ENCODE measurements around the gene ADGRG3.

ADGRG3 gene

DNA sequence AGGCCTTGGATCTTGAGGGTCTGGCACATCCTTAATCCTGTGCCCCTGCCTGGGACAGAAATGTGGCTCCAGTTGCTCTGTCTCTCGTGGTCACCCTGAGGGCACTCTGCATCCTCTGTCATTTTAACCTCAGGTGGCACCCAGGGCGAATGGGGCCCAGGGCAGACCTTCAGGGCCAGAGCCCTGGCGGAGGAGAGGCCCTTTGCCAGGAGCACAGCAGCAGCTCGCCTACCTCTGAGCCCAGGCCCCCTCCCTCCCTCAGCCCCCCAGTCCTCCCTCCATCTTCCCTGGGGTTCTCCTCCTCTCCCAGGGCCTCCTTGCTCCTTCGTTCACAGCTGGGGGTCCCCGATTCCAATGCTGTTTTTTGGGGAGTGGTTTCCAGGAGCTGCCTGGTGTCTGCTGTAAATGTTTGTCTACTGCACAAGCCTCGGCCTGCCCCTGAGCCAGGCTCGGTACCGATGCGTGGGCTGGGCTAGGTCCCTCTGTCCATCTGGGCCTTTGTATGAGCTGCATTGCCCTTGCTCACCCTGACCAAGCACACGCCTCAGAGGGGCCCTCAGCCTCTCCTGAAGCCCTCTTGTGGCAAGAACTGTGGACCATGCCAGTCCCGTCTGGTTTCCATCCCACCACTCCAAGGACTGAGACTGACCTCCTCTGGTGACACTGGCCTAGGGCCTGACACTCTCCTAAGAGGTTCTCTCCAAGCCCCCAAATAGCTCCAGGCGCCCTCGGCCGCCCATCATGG lies 4.0 kb upstream of the ADGRG3 start:
- Histone ChIP-seq H3K4me1 (no peaks in the 10 kb centered on the region), H3K27me3 (no peaks in the 10 kb centered on the region), H3K4me3 (ENCODE audit: low read depth, low read length) (no peak overlapping the region), H3K9me3 (no peaks in the 10 kb centered on the region), H3K36me3 (no peaks in the 10 kb centered on the region)
- TF ChIP-seq, protein P1, sequence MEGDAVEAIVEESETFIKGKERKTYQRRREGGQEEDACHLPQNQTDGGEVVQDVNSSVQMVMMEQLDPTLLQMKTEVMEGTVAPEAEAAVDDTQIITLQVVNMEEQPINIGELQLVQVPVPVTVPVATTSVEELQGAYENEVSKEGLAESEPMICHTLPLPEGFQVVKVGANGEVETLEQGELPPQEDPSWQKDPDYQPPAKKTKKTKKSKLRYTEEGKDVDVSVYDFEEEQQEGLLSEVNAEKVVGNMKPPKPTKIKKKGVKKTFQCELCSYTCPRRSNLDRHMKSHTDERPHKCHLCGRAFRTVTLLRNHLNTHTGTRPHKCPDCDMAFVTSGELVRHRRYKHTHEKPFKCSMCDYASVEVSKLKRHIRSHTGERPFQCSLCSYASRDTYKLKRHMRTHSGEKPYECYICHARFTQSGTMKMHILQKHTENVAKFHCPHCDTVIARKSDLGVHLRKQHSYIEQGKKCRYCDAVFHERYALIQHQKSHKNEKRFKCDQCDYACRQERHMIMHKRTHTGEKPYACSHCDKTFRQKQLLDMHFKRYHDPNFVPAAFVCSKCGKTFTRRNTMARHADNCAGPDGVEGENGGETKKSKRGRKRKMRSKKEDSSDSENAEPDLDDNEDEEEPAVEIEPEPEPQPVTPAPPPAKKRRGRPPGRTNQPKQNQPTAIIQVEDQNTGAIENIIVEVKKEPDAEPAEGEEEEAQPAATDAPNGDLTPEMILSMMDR (IDR thresholded peaks at IDR 0.05; ENCODE audit: low read depth, low read length) = peak; percentile 26; the same call in 1 of the 2 replicates
- no peak for DNase-seq

DNA sequence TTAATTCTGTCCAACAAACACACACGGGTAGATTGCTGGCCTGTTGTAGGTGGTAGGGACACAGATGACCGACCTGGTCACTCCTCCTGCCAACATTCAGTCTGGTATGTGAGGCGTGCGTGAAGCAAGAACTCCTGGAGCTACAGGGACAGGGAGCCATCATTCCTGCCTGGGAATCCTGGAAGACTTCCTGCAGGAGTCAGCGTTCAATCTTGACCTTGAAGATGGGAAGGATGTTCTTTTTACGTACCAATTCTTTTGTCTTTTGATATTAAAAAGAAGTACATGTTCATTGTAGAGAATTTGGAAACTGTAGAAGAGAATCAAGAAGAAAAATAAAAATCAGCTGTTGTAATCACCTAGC lies 3.5 kb upstream of the ADGRG3 start:
- TF ChIP-seq, protein P1 (IDR thresholded peaks at IDR 0.05; ENCODE audit: low read depth, low read length) = no peak
- H3K4me1 ChIP-seq = no peaks in the 10 kb centered on the region
- no peak for DNase-seq
- no peak overlapping the region for H3K4me3 ChIP-seq (ENCODE audit: low read depth, low read length)
- H3K36me3 ChIP-seq = no peaks in the 10 kb centered on the region
- no peaks in the 10 kb centered on the region for H3K9me3 ChIP-seq
- H3K27me3 ChIP-seq = no peaks in the 10 kb centered on the region

DNA sequence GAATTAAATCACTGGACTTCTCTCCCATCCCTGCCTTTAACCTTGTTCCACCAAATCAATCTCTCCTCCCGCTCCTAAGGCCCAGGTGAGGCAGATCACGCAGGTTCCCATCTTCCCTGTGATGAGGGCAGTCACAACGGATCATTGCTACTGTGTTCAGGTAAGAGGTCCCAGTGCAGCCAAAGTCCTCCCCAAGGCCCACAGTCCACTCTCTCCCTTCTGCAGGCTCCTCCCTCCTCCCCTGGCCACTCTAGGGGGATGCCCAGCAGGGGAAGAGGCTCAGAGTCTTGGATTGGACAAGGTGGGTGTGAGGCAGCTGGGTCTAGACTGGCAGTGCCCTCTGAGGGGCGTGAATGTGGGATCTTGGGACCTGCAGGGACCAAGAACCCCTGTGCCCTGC lies 2.6 kb upstream of the ADGRG3 start:
- Histone ChIP-seq H3K27me3 (no peaks in the 10 kb centered on the region), H3K4me1 (no peaks in the 10 kb centered on the region), H3K9me3 (no peaks in the 10 kb centered on the region), H3K4me3 (ENCODE audit: low read depth, low read length) (no peak overlapping the region), H3K36me3 (no peaks in the 10 kb centered on the region)
- DNase-seq = no peak
- TF ChIP-seq, protein P1 (IDR thresholded peaks at IDR 0.05; ENCODE audit: low read depth, low read length) = no peak

DNA sequence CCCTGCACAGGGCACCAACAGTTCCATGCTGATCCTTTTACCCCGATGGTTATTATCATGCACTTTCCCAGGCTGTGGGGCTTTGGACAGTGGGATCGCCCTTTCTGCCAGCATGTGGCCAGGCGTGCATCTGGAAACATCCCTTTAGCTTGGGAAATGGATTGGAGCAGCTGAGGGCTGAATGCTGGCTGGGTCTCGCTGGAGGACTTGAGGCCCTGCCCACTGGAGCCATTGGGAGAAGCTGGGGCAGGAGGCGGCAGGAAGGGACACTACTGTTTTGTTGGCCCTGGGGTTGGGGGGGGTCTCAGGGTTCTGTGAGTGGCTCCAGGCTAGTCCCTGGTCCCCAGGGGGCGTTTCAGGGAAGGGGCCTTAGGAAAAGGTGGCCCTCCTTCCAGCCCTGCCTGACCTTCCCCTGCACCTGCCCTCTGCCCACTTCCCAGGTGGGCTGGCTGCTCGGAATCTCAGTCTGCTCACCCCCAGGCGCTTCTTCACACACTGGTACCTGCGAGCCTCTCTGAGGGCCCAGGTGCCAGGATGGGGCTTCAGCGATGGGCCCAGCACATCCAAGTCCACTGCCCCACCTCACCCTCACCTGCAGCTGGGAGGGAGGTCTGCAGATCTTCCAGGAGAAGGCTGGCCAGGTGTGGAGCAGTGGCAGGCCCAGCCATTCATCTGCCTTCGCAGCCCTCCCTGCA lies 1.6 kb upstream of the ADGRG3 start:
- Histone ChIP-seq H3K9me3 (no peaks in the 10 kb centered on the region), H3K4me1 (no peaks in the 10 kb centered on the region), H3K36me3 (no peaks in the 10 kb centered on the region), H3K4me3 (ENCODE audit: low read depth, low read length) (no peak overlapping the region), H3K27me3 (no peaks in the 10 kb centered on the region)
- TF ChIP-seq, protein P1 (IDR thresholded peaks at IDR 0.05; ENCODE audit: low read depth, low read length) = no peak
- no peak for DNase-seq

DNA sequence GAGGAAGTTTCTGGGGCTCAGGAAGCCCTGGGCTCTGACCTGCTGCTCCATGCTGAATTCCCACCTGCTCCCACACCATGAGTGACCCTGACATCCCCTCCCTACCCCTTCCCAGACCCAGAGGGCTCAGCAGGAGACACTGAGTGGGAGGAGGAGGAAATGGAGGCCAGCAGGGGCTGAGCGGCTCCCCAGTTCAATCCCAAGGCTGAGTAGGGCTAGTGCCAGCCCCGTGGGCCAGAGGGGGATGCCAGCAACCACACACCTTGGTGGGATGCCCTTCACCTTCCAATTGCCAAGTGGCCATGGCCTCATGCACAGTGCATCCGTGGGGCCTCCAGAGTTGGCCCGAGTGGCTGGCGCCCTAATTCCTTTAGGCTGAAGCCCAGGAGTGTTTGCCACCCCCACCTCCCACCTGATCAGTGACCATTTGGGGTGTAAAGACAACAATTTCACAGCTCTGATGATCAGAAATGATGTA lies 1.0 kb upstream of the ADGRG3 start:
- Histone ChIP-seq H3K27me3 (no peaks in the 10 kb centered on the region), H3K36me3 (no peaks in the 10 kb centered on the region), H3K4me1 (no peaks in the 10 kb centered on the region), H3K9me3 (no peaks in the 10 kb centered on the region), H3K4me3 (ENCODE audit: low read depth, low read length) (no peak overlapping the region)
- TF ChIP-seq, protein P1 (IDR thresholded peaks at IDR 0.05; ENCODE audit: low read depth, low read length) = no peak
- no peak for DNase-seq
